Measurements from ENCODE around the gene PRKN. TPM values are rescaled to one million over a fixed set of nuclear protein-coding genes. Genes with fewer than 3 reads are reported as not detected.
A peak's percentile ranks its signal among the peaks of the same experiment; 100 is the strongest.

The PRKN gene
- 25.5 TPM for total RNA-seq
- long read RNA-seq, partial matches to known transcripts: 6 of 22 reads
- long read RNA-seq, other reads (novel, unspliced or antisense): 16 of 22 reads

DNA sequence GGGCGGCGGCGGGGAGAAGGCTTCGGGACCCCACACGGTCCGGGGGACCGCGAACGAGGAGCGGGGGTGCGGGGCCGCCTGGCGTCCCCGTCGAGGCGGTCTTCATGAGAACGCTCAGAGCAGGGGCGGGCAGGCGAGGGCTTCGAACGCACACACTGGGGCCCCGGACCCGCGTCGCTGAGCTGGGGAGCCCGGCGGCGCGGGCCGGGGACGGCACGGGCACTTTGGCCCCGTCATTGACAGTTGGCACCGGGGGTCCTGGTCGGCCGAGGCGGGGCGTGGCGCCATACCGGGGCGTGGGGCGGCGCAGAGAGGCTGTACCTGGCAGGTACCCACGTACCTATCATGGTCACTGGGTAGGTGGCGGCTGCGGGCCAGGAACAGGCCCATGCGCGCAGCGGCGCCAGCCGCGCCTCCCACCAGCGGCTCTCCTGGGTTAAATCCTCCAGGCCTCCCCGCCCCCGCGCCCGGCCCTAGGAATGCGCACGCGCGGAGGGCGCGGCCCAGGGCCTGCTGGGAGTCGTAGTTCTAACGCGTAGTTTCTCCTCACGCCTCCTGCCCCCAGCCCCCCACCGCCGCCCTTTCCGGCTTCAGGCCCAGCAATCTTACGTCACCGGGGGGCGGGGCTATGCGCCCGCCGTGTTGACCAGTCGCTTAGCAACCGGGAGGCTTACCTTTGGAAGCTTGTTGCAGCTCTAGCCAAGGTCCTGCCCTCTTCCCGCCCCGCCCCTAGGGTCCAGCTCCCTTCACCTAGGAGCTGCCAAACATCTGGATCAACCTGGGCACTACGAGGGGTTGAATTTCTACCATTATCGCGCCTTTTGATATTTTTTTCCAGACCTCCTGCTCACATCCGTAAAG lies at the start of gene PRKN, which contains the start of gene PACRG:
Gene PRKN, minus strand, starts transcription at position 445 of the 861 bp plus-strand sequence.
Gene PACRG, plus strand, starts transcription at position 653 of the 861 bp plus-strand sequence.
- peak within 1 kb of the TSS; percentile 88 for H3K4me3 ChIP-seq
- H3K27me3 ChIP-seq (ENCODE audit: low read depth): no peaks in the 10 kb centered on the region
- H3K27ac ChIP-seq (replicated peaks): peak within 1 kb of the TSS; percentile 93
- H3K36me3 ChIP-seq: no peaks in the 10 kb centered on the region
- peak; percentile 99 for DNase-seq
- H3K4me1 ChIP-seq: peaks cover 36% of the 10 kb centered on the region
- peaks cover 13% of the 10 kb centered on the region for H3K9me3 ChIP-seq (replicated peaks)
- intact Hi-C loops (cut with micrococcal nuclease): no loop called here
- TF ChIP-seq, protein P1, sequence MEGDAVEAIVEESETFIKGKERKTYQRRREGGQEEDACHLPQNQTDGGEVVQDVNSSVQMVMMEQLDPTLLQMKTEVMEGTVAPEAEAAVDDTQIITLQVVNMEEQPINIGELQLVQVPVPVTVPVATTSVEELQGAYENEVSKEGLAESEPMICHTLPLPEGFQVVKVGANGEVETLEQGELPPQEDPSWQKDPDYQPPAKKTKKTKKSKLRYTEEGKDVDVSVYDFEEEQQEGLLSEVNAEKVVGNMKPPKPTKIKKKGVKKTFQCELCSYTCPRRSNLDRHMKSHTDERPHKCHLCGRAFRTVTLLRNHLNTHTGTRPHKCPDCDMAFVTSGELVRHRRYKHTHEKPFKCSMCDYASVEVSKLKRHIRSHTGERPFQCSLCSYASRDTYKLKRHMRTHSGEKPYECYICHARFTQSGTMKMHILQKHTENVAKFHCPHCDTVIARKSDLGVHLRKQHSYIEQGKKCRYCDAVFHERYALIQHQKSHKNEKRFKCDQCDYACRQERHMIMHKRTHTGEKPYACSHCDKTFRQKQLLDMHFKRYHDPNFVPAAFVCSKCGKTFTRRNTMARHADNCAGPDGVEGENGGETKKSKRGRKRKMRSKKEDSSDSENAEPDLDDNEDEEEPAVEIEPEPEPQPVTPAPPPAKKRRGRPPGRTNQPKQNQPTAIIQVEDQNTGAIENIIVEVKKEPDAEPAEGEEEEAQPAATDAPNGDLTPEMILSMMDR (IDR thresholded peaks at IDR 0.05; ENCODE audit: borderline replicate concordance): no peak

DNA sequence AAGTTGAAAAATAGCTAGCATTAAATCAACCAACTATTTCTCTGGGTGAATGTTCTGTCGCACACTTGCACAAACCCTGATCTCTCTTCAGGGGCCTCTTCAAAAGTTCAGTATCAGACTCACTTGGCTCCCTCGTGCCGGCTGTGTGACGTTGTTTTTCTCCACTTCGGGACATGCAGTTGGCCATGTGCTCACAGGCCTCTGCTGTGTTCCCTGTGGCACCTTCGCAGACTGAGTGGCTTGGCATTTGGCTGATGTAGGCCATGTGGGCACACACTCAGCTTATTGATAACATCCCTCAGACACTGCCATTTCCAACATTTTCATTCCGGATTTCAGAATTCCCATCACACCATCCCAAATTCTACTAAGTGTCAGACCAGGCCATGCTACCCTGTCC lies 49.5 kb upstream of the PRKN start:
- Histone ChIP-seq H3K4me1 (no peaks in the 10 kb centered on the region), H3K4me3 (no peak overlapping the region), H3K9me3 (replicated peaks) (peaks cover 19% of the 10 kb centered on the region), H3K36me3 (no peaks in the 10 kb centered on the region), H3K27me3 (ENCODE audit: low read depth) (no peaks in the 10 kb centered on the region), H3K27ac (replicated peaks) (no peak overlapping the region)
- intact Hi-C loops (cut with micrococcal nuclease): no loop called here
- TF ChIP-seq, protein P1 (IDR thresholded peaks at IDR 0.05; ENCODE audit: borderline replicate concordance): no peak
- peak; percentile 22 for DNase-seq

- DNase-seq: no peak
- TF ChIP-seq, protein P1 (IDR thresholded peaks at IDR 0.05; ENCODE audit: borderline replicate concordance): no peak
- no peaks in the 10 kb centered on the region for H3K4me1 ChIP-seq
- H3K36me3 ChIP-seq: no peaks in the 10 kb centered on the region
- peaks cover 1% of the 10 kb centered on the region for H3K9me3 ChIP-seq (replicated peaks)
- no peak overlapping the region for H3K4me3 ChIP-seq
- no peaks in the 10 kb centered on the region for H3K27me3 ChIP-seq (ENCODE audit: low read depth)
- intact Hi-C loops (cut with micrococcal nuclease): no loop called here
- H3K27ac ChIP-seq (replicated peaks): no peak overlapping the region
Observed at GRCh38 chr6:162773996-162774395, 46.4 kb upstream of the PRKN start.

GRCh38 chr6:162772466-162772865 lies 44.9 kb upstream of the PRKN start:
- TF ChIP-seq, protein P1 (IDR thresholded peaks at IDR 0.05; ENCODE audit: borderline replicate concordance): no peak
- intact Hi-C loops (cut with micrococcal nuclease): no loop called here

DNA sequence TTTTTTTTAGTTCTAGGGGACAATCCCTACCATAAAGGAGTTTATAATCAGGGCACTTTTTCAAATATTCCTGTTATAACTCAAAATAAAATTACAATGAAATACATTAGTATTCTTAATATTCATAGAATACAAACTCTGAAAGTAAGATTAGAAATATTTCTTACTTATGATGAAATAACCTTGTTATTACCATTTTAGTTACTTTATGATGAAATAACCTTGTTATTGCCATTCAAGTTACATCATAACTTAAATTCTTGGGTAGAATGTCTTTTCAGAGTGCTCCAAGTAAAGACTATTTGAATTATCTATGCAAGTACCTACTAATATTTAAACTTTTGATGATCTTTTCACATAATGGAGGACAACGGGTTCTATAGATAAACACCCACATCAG lies 43.4 kb upstream of the PRKN start:
- DNase-seq: no peak
- intact Hi-C loops (cut with micrococcal nuclease): no loop called here
- Histone ChIP-seq H3K4me3 (no peak overlapping the region), H3K9me3 (replicated peaks) (peaks cover 9% of the 10 kb centered on the region), H3K27ac (replicated peaks) (no peak overlapping the region), H3K27me3 (ENCODE audit: low read depth) (no peaks in the 10 kb centered on the region), H3K4me1 (no peaks in the 10 kb centered on the region), H3K36me3 (no peaks in the 10 kb centered on the region)
- TF ChIP-seq, protein P1 (IDR thresholded peaks at IDR 0.05; ENCODE audit: borderline replicate concordance): no peak

More at GRCh38 chr6:162772466-162772865, 44.9 kb upstream of the PRKN start:
- no peaks in the 10 kb centered on the region for H3K4me1 ChIP-seq
- H3K27ac ChIP-seq (replicated peaks): no peak overlapping the region
- no peak overlapping the region for H3K4me3 ChIP-seq
- H3K9me3 ChIP-seq (replicated peaks): peaks cover 9% of the 10 kb centered on the region
- no peaks in the 10 kb centered on the region for H3K36me3 ChIP-seq
- DNase-seq: no peak
- H3K27me3 ChIP-seq (ENCODE audit: low read depth): no peaks in the 10 kb centered on the region
